NCI-H2171 treated with DMSO at 0.1 percent for 48 hours (cell line): Measurements from ENCODE around the gene CIT.

Experiments
- DNase-seq: peaks from one replicate; lab custom pipeline; 2025; lab: John Stamatoyannopoulos, UW

CIT gene

GRCh38 chr12:119859241-119859640 is 17.9 kb downstream of the CIT start:
- DNase-seq = no peak

GRCh38 chr12:119857041-119857591 is 20.0 kb downstream of the CIT start:
- DNase-seq = no peak

GRCh38 chr12:119850330-119850729 is 26.8 kb downstream of the CIT start:
- DNase-seq = no peak

- peak; percentile 91 for DNase-seq
Measured at GRCh38 chr12:119843100-119843499, 34.0 kb downstream of the CIT start.

- DNase-seq = no peak
Measured at GRCh38 chr12:119842380-119842779, 34.7 kb downstream of the CIT start.

- DNase-seq = no peak
Measured at GRCh38 chr12:119841433-119842210, 35.5 kb downstream of the CIT start.

- DNase-seq = no peak
Measured at GRCh38 chr12:119840582-119840981, 36.5 kb downstream of the CIT start.

GRCh38 chr12:119840168-119840567 is 37.0 kb downstream of the CIT start:
- no peak for DNase-seq

- no peak for DNase-seq
Measured at GRCh38 chr12:119838826-119839600, 38.1 kb downstream of the CIT start.

GRCh38 chr12:119836781-119837180 is 40.3 kb downstream of the CIT start:
- DNase-seq = no peak

GRCh38 chr12:119835068-119835467 is 42.1 kb downstream of the CIT start:
- DNase-seq = no peak

GRCh38 chr12:119829439-119829838 is 47.7 kb downstream of the CIT start:
- no peak for DNase-seq

- DNase-seq = no peak
Measured at GRCh38 chr12:119828300-119828699, 48.8 kb downstream of the CIT start.

GRCh38 chr12:119827760-119828159 is 49.4 kb downstream of the CIT start:
- no peak for DNase-seq

GRCh38 chr12:119826661-119827445 is 50.3 kb downstream of the CIT start:
- DNase-seq = no peak

GRCh38 chr12:119825262-119825661 is 51.9 kb downstream of the CIT start:
- no peak for DNase-seq

GRCh38 chr12:119822046-119822445 is 55.1 kb downstream of the CIT start:
- no peak for DNase-seq

GRCh38 chr12:119819322-119819721 is 57.8 kb downstream of the CIT start:
- no peak for DNase-seq

GRCh38 chr12:119817546-119818343 is 59.4 kb downstream of the CIT start:
- DNase-seq = no peak

- no peak for DNase-seq
Measured at GRCh38 chr12:119809023-119809422, 68.1 kb downstream of the CIT start.

- DNase-seq = no peak
Measured at GRCh38 chr12:119808441-119808840, 68.7 kb downstream of the CIT start.
